SK-N-SH (cell line): ENCODE results near the gene YARS2. TPM values are rescaled to one million over a fixed set of nuclear protein-coding genes. Genes with fewer than 3 reads are reported as not detected.

Experiments used
- CTCF ChIA-PET: fragments of 300-600, 350-600 bp; formaldehyde crosslinking; extraction: SDS; loops from one replicate; lab custom pipeline; 2021; lab: Yijun Ruan, JAX
- POLR2A ChIA-PET: fragments of 350-600 bp; sonication (Branson Sonifier 250); formaldehyde crosslinking; extraction: SDS; loops from one replicate; lab custom pipeline; 2020; ENCODE audit warnings: antibody characterized with exemption, inconsistent platforms; lab: Yijun Ruan, JAX
- DNase-seq: peaks from one replicate; pipeline ENCODE4 v3.0.0; 2012
- H2AFZ ChIP-seq: fragments of 200-600 bp; sonication (generic); 2 replicates; pipeline ENCODE4 v1.8.1; 2016; ENCODE audit warnings: antibody characterized with exemption, mild to moderate bottlenecking, low read depth
- H3F3A ChIP-seq: fragments of 200-600 bp; sonication (generic); replicated peaks from 2 replicates; pipeline ENCODE3; 2016; ENCODE audit warnings: antibody characterized with exemption, mild to moderate bottlenecking; ENCODE audit not compliant: insufficient read depth
- H3K27ac ChIP-seq, 2 experiments: fragments of 200-500 bp in 1 of 2; fragments of 200-600 bp in 1 of 2; sonication (Bioruptor generic) in 1 of 2; sonication (generic), shearing (Covaris generic) in 1 of 2; 2 replicates each; pipeline versions ENCODE4 v1.5.1 to v1.6.1; 2014 to 2016; ENCODE audit warnings: low read depth in 2 of 2, inconsistent platforms in 1 of 2, low read length in 1 of 2, mild to moderate bottlenecking in 1 of 2, mixed read lengths in 1 of 2
- H3K27me3 ChIP-seq: fragments of 200-600 bp; sonication (generic), shearing (Covaris generic); 2 replicates; pipeline ENCODE4 v1.6.1; 2016; ENCODE audit warnings: mixed run types; ENCODE audit not compliant: insufficient read depth
- H3K36me3 ChIP-seq, 2 experiments: fragments of 200-500 bp in 1 of 2; fragments of 200-600 bp in 1 of 2; sonication (Bioruptor generic) in 1 of 2; sonication (generic) in 1 of 2; replicated peaks in 1 of 2; 2 replicates each; pipeline versions ENCODE3 to v1.5.1; 2014 to 2016; ENCODE audit warnings: low read length in 1 of 2, mild to moderate bottlenecking in 1 of 2; ENCODE audit not compliant: insufficient read depth in 2 of 2, control insufficient read depth in 1 of 2
- H3K4me1 ChIP-seq, 2 experiments: fragments of 200-500 bp in 1 of 2; fragments of 200-600 bp in 1 of 2; sonication (Bioruptor generic) in 1 of 2; sonication (generic), shearing (Covaris generic) in 1 of 2; 2 replicates each; pipeline versions ENCODE4 v1.5.1 to v1.6.1; 2014 to 2016; ENCODE audit warnings: low read depth in 1 of 2, low read length in 1 of 2, mixed run types in 1 of 2; ENCODE audit not compliant: insufficient read depth in 2 of 2, control insufficient read depth in 1 of 2
- H3K4me2 ChIP-seq: fragments of 200-600 bp; sonication (generic), shearing (Covaris generic); 2 replicates; pipeline ENCODE4 v1.6.1; 2017; ENCODE audit warnings: mixed run types
- H3K4me3 ChIP-seq, 2 experiments: fragments of 200-500 bp in 1 of 2; fragments of 200-600 bp in 1 of 2; sonication (Bioruptor generic) in 1 of 2; sonication (generic), shearing (Covaris generic) in 1 of 2; 2 replicates each; pipeline versions ENCODE4 v1.5.1 to v1.8.1; 2014 to 2016; ENCODE audit warnings: low read depth in 2 of 2, inconsistent platforms in 1 of 2, low read length in 1 of 2, mild to moderate bottlenecking in 1 of 2, mixed read lengths in 1 of 2, moderate library complexity in 1 of 2
- H3K79me2 ChIP-seq: fragments of 200-600 bp; sonication (generic); 2 replicates; pipeline ENCODE4 v1.8.1; 2017; ENCODE audit warnings: mild to moderate bottlenecking; ENCODE audit not compliant: insufficient read depth
- H3K9ac ChIP-seq: fragments of 200-600 bp; sonication (generic); 2 replicates; pipeline ENCODE4 v1.6.1; 2017; ENCODE audit warnings: mixed run types
- H3K9me2 ChIP-seq: fragments of 200-600 bp; sonication (generic); 2 replicates; pipeline ENCODE4 v1.6.1; 2017; ENCODE audit warnings: mixed run types
- H3K9me3 ChIP-seq: fragments of 200-600 bp; sonication (generic); 2 replicates; pipeline ENCODE4 v1.6.1; 2017; ENCODE audit warnings: mixed run types, mild to moderate bottlenecking, moderate library complexity
- H4K20me1 ChIP-seq: fragments of 200-600 bp; sonication (generic); 2 replicates; pipeline ENCODE4 v1.6.1; 2017; ENCODE audit warnings: mild to moderate bottlenecking, mixed run types; ENCODE audit not compliant: insufficient read depth
- ELF1 ChIP-seq: IDR thresholded peaks from 2 replicates; pipeline ENCODE4 v1.4.0; 2012
- EZH2phosphoT487 ChIP-seq: fragments of 200-600 bp; sonication (generic); IDR thresholded peaks from 2 replicates; pipeline ENCODE4 v1.6.1; 2017; ENCODE audit warnings: low read depth, mixed run types, mild to moderate bottlenecking, antibody characterized with exemption, moderate library complexity, borderline replicate concordance
- FOSL2 ChIP-seq: IDR thresholded peaks from 2 replicates; pipeline ENCODE4 v1.4.0; 2012; ENCODE audit warnings: low read depth, mild to moderate bottlenecking, moderate library complexity, borderline replicate concordance
- NFIC ChIP-seq: IDR thresholded peaks from 2 replicates; pipeline ENCODE4 v1.4.0; 2012; ENCODE audit warnings: borderline replicate concordance
- RXRA ChIP-seq: IDR thresholded peaks from 2 replicates; pipeline ENCODE4 v1.4.0; 2012; ENCODE audit warnings: low read depth, mild to moderate bottlenecking, borderline replicate concordance
- SMC3 ChIP-seq: IDR thresholded peaks from 2 replicates; pipeline ENCODE4 v1.6.1; 2012; ENCODE audit warnings: low read depth, low read length, improper control_type of control experiment
- TAF1 ChIP-seq: IDR thresholded peaks from 2 replicates; pipeline ENCODE4 v1.6.1; 2012; ENCODE audit warnings: low read depth, mild to moderate bottlenecking, low read length, moderate library complexity, borderline replicate concordance
- YY1 ChIP-seq: IDR thresholded peaks from 2 replicates; pipeline ENCODE4 v1.4.0; 2012; ENCODE audit warnings: low read depth, mild to moderate bottlenecking
- WGBS: methylation state at CpG from one replicate; pipeline ENCODE4 v1.1.6; 2017; ENCODE audit warnings: low lambda C conversion rate; 5-methylcytosine and 5-hydroxymethylcytosine counted together
- polyA plus RNA-seq, 3 experiments: library from polyadenylated mRNA; depleted of rRNA; stranded (reverse); fragments of >200 nt; gene quantifications; 2 replicates each; pipeline ENCODE4 v1.2.3, GENCODE V29; 2012
- TF ChIP-seq, protein P1 (sequence below): fragments of 150-350 bp; IDR thresholded peaks from 2 replicates; pipeline ENCODE4 v1.6.1; 2017; ENCODE audit warnings: antibody characterized with exemption, low read length, low read depth, borderline replicate concordance
- TF ChIP-seq, protein P2 (sequence below): IDR thresholded peaks from 2 replicates; pipeline ENCODE4 v1.4.0; 2012; ENCODE audit warnings: low read depth
- TF ChIP-seq, protein P3 (sequence below): IDR thresholded peaks from 2 replicates; pipeline ENCODE4 v1.6.1; 2012; ENCODE audit warnings: mild to moderate bottlenecking, low read depth, low read length, moderate library complexity
- TF ChIP-seq, protein P4 (sequence below): fragments of 150-350 bp; IDR thresholded peaks from 2 replicates; pipeline ENCODE4 v1.6.1; 2016; ENCODE audit warnings: mild to moderate bottlenecking, low read depth, low read length
- TF ChIP-seq, protein P5 (sequence below): fragments of 200-600 bp; sonication (generic); IDR thresholded peaks from 2 replicates; pipeline ENCODE4 v1.6.1; 2017; ENCODE audit warnings: antibody characterized with exemption, mild to moderate bottlenecking, moderate library complexity
- TF ChIP-seq, protein P6 (sequence below): IDR thresholded peaks from 2 replicates; pipeline ENCODE4 v1.4.0; 2012; ENCODE audit warnings: low read depth, borderline replicate concordance

YARS2 gene
- polyA plus RNA-seq, 1 of the 3 experiments (the other 2 are of a cell fraction): 14.3 TPM

DNA sequence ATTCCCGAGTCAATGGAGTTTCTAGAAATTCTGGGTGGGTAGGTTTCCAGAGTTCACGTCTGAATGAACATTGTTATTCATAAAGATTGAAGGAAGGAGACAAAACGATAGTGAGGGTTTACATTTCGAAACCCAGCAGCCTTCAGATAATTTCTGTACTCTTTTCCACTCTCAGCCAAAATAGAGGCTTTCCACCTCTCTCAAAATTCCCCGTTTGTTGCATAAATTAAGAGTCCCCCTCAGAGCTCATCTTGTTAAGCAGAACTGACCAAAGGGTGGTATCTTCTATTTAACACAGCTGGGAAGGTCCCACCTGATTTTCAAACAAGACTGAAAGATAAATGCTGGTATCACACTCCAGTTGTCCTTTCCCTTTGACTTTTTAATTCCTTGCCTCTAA is 21.5 kb upstream of the YARS2 start:
- Histone ChIP-seq H3K4me2 (no peak overlapping the region), H4K20me1 (no peaks in the 10 kb centered on the region), H3K79me2 (no peaks in the 10 kb centered on the region), H3K27ac (no peak overlapping the region), H3F3A (no peaks in the 10 kb centered on the region), H3K4me1 (no peaks in the 10 kb centered on the region), H3K27me3 (no peaks in the 10 kb centered on the region), H3K4me3 (no peak overlapping the region), H3K9me3 (no peaks in the 10 kb centered on the region), H2AFZ (no peak overlapping the region), H3K36me3 (no peaks in the 10 kb centered on the region), H3K9me2 (no peaks in the 10 kb centered on the region), H3K9ac (no peak overlapping the region)
- CTCF ChIA-PET: no interaction called here
- POLR2A ChIA-PET: no interaction called here
- WGBS: 30% methylated on average over 5 of the region's 5 CpGs
- no peak for DNase-seq
- TF ChIP-seq SMC3 (no peak), NFIC (no peak), EZH2phosphoT487 (no peak), TAF1 (no peak), RXRA (no peak), YY1 (no peak), ELF1 (no peak), FOSL2 (no peak)
- TF ChIP-seq, protein P1, sequence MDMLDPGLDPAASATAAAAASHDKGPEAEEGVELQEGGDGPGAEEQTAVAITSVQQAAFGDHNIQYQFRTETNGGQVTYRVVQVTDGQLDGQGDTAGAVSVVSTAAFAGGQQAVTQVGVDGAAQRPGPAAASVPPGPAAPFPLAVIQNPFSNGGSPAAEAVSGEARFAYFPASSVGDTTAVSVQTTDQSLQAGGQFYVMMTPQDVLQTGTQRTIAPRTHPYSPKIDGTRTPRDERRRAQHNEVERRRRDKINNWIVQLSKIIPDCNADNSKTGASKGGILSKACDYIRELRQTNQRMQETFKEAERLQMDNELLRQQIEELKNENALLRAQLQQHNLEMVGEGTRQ: no peak
- TF ChIP-seq, protein P2, sequence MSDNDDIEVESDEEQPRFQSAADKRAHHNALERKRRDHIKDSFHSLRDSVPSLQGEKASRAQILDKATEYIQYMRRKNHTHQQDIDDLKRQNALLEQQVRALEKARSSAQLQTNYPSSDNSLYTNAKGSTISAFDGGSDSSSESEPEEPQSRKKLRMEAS: no peak
- TF ChIP-seq, protein P3, sequence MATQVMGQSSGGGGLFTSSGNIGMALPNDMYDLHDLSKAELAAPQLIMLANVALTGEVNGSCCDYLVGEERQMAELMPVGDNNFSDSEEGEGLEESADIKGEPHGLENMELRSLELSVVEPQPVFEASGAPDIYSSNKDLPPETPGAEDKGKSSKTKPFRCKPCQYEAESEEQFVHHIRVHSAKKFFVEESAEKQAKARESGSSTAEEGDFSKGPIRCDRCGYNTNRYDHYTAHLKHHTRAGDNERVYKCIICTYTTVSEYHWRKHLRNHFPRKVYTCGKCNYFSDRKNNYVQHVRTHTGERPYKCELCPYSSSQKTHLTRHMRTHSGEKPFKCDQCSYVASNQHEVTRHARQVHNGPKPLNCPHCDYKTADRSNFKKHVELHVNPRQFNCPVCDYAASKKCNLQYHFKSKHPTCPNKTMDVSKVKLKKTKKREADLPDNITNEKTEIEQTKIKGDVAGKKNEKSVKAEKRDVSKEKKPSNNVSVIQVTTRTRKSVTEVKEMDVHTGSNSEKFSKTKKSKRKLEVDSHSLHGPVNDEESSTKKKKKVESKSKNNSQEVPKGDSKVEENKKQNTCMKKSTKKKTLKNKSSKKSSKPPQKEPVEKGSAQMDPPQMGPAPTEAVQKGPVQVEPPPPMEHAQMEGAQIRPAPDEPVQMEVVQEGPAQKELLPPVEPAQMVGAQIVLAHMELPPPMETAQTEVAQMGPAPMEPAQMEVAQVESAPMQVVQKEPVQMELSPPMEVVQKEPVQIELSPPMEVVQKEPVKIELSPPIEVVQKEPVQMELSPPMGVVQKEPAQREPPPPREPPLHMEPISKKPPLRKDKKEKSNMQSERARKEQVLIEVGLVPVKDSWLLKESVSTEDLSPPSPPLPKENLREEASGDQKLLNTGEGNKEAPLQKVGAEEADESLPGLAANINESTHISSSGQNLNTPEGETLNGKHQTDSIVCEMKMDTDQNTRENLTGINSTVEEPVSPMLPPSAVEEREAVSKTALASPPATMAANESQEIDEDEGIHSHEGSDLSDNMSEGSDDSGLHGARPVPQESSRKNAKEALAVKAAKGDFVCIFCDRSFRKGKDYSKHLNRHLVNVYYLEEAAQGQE: no peak
- TF ChIP-seq, protein P4, sequence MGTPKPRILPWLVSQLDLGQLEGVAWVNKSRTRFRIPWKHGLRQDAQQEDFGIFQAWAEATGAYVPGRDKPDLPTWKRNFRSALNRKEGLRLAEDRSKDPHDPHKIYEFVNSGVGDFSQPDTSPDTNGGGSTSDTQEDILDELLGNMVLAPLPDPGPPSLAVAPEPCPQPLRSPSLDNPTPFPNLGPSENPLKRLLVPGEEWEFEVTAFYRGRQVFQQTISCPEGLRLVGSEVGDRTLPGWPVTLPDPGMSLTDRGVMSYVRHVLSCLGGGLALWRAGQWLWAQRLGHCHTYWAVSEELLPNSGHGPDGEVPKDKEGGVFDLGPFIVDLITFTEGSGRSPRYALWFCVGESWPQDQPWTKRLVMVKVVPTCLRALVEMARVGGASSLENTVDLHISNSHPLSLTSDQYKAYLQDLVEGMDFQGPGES: no peak
- TF ChIP-seq, protein P5, sequence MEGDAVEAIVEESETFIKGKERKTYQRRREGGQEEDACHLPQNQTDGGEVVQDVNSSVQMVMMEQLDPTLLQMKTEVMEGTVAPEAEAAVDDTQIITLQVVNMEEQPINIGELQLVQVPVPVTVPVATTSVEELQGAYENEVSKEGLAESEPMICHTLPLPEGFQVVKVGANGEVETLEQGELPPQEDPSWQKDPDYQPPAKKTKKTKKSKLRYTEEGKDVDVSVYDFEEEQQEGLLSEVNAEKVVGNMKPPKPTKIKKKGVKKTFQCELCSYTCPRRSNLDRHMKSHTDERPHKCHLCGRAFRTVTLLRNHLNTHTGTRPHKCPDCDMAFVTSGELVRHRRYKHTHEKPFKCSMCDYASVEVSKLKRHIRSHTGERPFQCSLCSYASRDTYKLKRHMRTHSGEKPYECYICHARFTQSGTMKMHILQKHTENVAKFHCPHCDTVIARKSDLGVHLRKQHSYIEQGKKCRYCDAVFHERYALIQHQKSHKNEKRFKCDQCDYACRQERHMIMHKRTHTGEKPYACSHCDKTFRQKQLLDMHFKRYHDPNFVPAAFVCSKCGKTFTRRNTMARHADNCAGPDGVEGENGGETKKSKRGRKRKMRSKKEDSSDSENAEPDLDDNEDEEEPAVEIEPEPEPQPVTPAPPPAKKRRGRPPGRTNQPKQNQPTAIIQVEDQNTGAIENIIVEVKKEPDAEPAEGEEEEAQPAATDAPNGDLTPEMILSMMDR: no peak
- TF ChIP-seq, protein P6, sequence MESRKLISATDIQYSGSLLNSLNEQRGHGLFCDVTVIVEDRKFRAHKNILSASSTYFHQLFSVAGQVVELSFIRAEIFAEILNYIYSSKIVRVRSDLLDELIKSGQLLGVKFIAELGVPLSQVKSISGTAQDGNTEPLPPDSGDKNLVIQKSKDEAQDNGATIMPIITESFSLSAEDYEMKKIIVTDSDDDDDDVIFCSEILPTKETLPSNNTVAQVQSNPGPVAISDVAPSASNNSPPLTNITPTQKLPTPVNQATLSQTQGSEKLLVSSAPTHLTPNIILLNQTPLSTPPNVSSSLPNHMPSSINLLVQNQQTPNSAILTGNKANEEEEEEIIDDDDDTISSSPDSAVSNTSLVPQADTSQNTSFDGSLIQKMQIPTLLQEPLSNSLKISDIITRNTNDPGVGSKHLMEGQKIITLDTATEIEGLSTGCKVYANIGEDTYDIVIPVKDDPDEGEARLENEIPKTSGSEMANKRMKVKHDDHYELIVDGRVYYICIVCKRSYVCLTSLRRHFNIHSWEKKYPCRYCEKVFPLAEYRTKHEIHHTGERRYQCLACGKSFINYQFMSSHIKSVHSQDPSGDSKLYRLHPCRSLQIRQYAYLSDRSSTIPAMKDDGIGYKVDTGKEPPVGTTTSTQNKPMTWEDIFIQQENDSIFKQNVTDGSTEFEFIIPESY: no peak
